Measurements from ENCODE around the gene SORCS3. TPM values are rescaled to one million over a fixed set of nuclear protein-coding genes. Genes with fewer than 3 reads are reported as not detected.

Gene SORCS3
- total RNA-seq, 2 experiments from 2014 or later: not detected

- Mint-ChIP-seq H3K36me3 (ENCODE audit: low read depth) (no peaks in the 10 kb centered on the region), H3K4me3 (no peak overlapping the region), H3K27me3 (ENCODE audit: low read depth) (peaks cover 25% of the 10 kb centered on the region), H3K4me1 (ENCODE audit: low read depth) (no peaks in the 10 kb centered on the region), H3K27ac (no peak overlapping the region), H3K9me3 (ENCODE audit: insufficient read depth) (no peaks in the 10 kb centered on the region)
- CTCF ChIA-PET: no interaction called here
- POLR2A ChIA-PET: no interaction called here
- no peak for DNase-seq
- ATAC-seq: no peak
These were observed 10.4 kb upstream of the SORCS3 start for GRCh38 chr10:104630731-104631130.

- no peak overlapping the region for H3K4me3 Mint-ChIP-seq
- CTCF ChIA-PET: no interaction called here
- POLR2A ChIA-PET: no interaction called here
- DNase-seq (no peak), ATAC-seq (no peak)
- no peaks in the 10 kb centered on the region for H3K4me1 Mint-ChIP-seq (ENCODE audit: low read depth)
- H3K9me3 Mint-ChIP-seq (ENCODE audit: insufficient read depth): no peaks in the 10 kb centered on the region
- H3K27me3 Mint-ChIP-seq (ENCODE audit: low read depth): peaks cover 23% of the 10 kb centered on the region
- H3K27ac Mint-ChIP-seq: no peak overlapping the region
- no peaks in the 10 kb centered on the region for H3K36me3 Mint-ChIP-seq (ENCODE audit: low read depth)
These were observed 9.1 kb upstream of the SORCS3 start for GRCh38 chr10:104631946-104632345.

GRCh38 chr10:104638861-104639589, 2.1 kb upstream of the SORCS3 start:
- Mint-ChIP-seq H3K36me3 (ENCODE audit: low read depth) (no peaks in the 10 kb centered on the region), H3K27ac (no peak overlapping the region), H3K9me3 (ENCODE audit: insufficient read depth) (no peaks in the 10 kb centered on the region), H3K4me3 (no peak overlapping the region), H3K4me1 (ENCODE audit: low read depth) (peaks cover 6% of the 10 kb centered on the region), H3K27me3 (ENCODE audit: low read depth) (peaks cover 62% of the 10 kb centered on the region)
- CTCF ChIA-PET: interaction anchor here (0.8 to 1.2 kb wide), 2 partner anchors 8 to 193 kb away, joined by 3 to 5 read pairs; no protein-coding TSS in a partner anchor
- ATAC-seq (no peak), DNase-seq (no peak)
- POLR2A ChIA-PET: no interaction called here

GRCh38 chr10:104639590-104640338, 1.3 kb upstream of the SORCS3 start:
- CTCF ChIA-PET: no interaction called here
- no peak for ATAC-seq
- no peak for DNase-seq

DNA sequence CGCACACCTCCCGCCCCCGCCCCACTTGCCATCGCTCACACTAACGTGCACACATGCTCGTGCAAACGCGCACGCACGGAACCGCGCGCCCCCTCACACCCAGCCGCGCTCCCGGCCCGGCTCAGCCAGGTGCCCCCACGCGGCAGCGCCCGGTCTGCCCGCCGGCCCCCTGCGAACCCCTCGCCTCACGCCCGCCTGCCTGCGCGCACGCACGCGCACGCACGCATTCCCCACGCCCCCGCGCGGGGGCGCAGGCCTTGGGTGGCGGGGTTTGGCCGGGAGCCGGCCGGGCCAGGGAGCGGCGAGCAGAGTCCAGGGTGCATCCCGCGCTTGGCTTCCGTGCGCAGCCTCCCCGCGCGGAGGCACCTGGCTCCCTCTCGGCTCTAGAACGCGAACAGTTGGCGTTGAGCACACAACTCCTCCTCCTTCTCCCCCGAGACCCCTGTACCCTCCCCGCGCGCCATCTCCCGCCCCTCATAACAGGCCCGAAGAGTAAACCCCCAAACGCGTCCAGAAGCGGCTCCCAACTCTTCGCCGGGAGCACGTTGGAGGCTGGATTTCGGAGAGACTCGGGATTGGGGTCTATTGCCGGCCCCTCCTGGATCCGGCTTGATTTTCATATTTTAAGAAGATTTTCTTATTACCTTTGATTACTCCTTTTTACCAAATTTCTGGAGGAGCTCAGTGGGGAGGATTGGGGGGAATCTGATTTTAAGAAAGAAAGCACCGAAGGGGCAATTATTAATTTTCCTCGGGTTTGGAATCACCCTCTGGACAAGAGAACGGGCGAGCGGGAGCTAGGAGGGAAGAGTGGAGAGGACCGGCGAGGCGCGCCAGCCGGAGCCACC, 527 bp upstream of the SORCS3 start:
- Mint-ChIP-seq H3K4me3 (peak overlapping the region; percentile 38), H3K27ac (no peak overlapping the region), H3K36me3 (ENCODE audit: low read depth) (no peaks in the 10 kb centered on the region), H3K9me3 (ENCODE audit: insufficient read depth) (no peaks in the 10 kb centered on the region), H3K4me1 (ENCODE audit: low read depth) (peaks cover 6% of the 10 kb centered on the region), H3K27me3 (ENCODE audit: low read depth) (peaks cover 73% of the 10 kb centered on the region)
- POLR2A ChIA-PET: no interaction called here
- no peak for DNase-seq
- CTCF ChIA-PET: no interaction called here
- ATAC-seq: no peak

More at GRCh38 chr10:104639590-104640338, 1.3 kb upstream of the SORCS3 start:
- Mint-ChIP-seq H3K9me3 (ENCODE audit: insufficient read depth) (no peaks in the 10 kb centered on the region), H3K36me3 (ENCODE audit: low read depth) (no peaks in the 10 kb centered on the region), H3K4me3 (no peak overlapping the region), H3K4me1 (ENCODE audit: low read depth) (peaks cover 6% of the 10 kb centered on the region), H3K27ac (no peak overlapping the region), H3K27me3 (ENCODE audit: low read depth) (peaks cover 67% of the 10 kb centered on the region)
- POLR2A ChIA-PET: no interaction called here

DNA sequence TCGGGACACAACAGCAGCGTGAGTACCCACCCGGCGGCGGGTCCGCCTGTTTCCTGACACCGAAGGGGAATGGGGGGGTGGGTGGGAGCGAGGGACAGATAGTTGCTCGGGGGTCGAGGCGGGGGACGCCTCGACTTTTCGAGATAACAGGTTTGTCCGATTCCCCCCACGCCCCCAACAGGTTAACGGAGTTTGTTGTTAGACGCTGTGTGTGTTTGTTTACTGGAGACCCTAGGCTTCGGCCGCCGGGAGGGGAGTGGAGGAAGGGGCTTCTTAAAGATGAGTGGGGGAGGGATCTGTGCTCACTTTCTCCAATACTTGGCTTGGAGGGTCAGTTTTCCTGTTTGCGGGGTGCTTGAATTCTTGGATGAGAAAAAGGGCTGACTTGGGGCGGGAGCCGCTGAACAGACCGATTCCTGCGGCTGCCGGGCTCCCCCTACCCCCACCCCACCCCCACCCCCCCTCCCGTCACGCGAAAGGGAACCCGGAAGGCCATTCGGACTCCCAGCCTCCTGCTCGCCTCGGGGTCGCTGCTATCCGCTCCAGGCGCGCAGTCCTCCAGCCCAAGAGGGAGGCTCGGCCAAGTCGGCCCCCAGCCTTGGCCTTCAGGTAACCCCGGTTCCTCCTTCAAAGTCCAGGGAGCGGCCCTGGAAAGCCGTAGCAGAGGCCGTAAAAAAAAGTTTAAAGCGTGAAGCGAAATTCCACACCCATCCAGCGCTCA, 1.0 kb downstream of the SORCS3 start:
- CTCF ChIA-PET: no interaction called here
- ATAC-seq: no peak

GRCh38 chr10:104642658-104643302, 1.7 kb downstream of the SORCS3 start:
- DNase-seq (peak; percentile 23), ATAC-seq (no peak)
- Mint-ChIP-seq H3K27me3 (ENCODE audit: low read depth) (peaks cover 75% of the 10 kb centered on the region), H3K9me3 (ENCODE audit: insufficient read depth) (no peaks in the 10 kb centered on the region), H3K36me3 (ENCODE audit: low read depth) (no peaks in the 10 kb centered on the region), H3K27ac (no peak overlapping the region), H3K4me1 (ENCODE audit: low read depth) (peaks cover 6% of the 10 kb centered on the region), H3K4me3 (no peak overlapping the region)
- ChIA-PET POLR2A (no interaction called here), CTCF (no interaction called here)

More for the DNA sequence above, 1.0 kb downstream of the SORCS3 start:
- H3K27ac Mint-ChIP-seq: no peak overlapping the region
- no peaks in the 10 kb centered on the region for H3K36me3 Mint-ChIP-seq (ENCODE audit: low read depth)
- DNase-seq: no peak
- no peaks in the 10 kb centered on the region for H3K9me3 Mint-ChIP-seq (ENCODE audit: insufficient read depth)
- H3K4me3 Mint-ChIP-seq: no peak overlapping the region
- H3K4me1 Mint-ChIP-seq (ENCODE audit: low read depth): peaks cover 6% of the 10 kb centered on the region
- POLR2A ChIA-PET: no interaction called here
- H3K27me3 Mint-ChIP-seq (ENCODE audit: low read depth): peaks cover 76% of the 10 kb centered on the region

GRCh38 chr10:104643303-104643663, 2.2 kb downstream of the SORCS3 start:
- peaks cover 72% of the 10 kb centered on the region for H3K27me3 Mint-ChIP-seq (ENCODE audit: low read depth)
- CTCF ChIA-PET: no interaction called here
- no peak for ATAC-seq
- no peaks in the 10 kb centered on the region for H3K36me3 Mint-ChIP-seq (ENCODE audit: low read depth)
- H3K4me1 Mint-ChIP-seq (ENCODE audit: low read depth): peaks cover 6% of the 10 kb centered on the region
- DNase-seq: no peak
- POLR2A ChIA-PET: no interaction called here
- H3K27ac Mint-ChIP-seq: no peak overlapping the region
- H3K9me3 Mint-ChIP-seq (ENCODE audit: insufficient read depth): no peaks in the 10 kb centered on the region
- no peak overlapping the region for H3K4me3 Mint-ChIP-seq

GRCh38 chr10:104646146-104646545, 5.1 kb downstream of the SORCS3 start:
- Mint-ChIP-seq H3K4me3 (no peak overlapping the region), H3K27me3 (ENCODE audit: low read depth) (peaks cover 54% of the 10 kb centered on the region), H3K9me3 (ENCODE audit: insufficient read depth) (no peaks in the 10 kb centered on the region), H3K4me1 (ENCODE audit: low read depth) (no peaks in the 10 kb centered on the region), H3K36me3 (ENCODE audit: low read depth) (no peaks in the 10 kb centered on the region), H3K27ac (no peak overlapping the region)
- DNase-seq (no peak), ATAC-seq (no peak)
- ChIA-PET CTCF (interaction anchor here (1.5 kb wide), 1 partner anchor 8 kb away, joined by 5 read pairs; no protein-coding TSS in a partner anchor), POLR2A (no interaction called here)

DNA sequence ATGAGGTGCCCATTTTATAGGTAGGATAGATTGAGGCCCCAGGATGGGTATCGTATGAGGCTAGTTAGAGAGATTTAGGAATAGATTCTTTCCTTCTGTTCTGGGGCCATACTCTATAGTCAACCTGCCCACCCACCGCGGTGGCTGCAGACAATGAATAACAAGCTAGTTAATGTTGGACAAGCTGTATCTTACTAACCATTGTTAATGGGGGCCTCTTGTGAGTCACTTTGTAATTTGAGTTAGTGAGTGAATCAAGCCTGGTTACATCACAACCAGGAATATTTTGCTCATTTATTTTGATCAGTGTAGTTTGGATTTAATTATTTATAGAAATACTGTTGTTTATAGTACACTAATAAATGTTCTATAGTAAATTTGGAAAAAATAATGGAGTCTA, 7.3 kb downstream of the SORCS3 start:
- DNase-seq (no peak), ATAC-seq (no peak)
- ChIA-PET POLR2A (no interaction called here), CTCF (no interaction called here)
- no peak overlapping the region for H3K27ac Mint-ChIP-seq
- no peaks in the 10 kb centered on the region for H3K9me3 Mint-ChIP-seq (ENCODE audit: insufficient read depth)
- H3K36me3 Mint-ChIP-seq (ENCODE audit: low read depth): no peaks in the 10 kb centered on the region
- H3K27me3 Mint-ChIP-seq (ENCODE audit: low read depth): peaks cover 47% of the 10 kb centered on the region
- no peaks in the 10 kb centered on the region for H3K4me1 Mint-ChIP-seq (ENCODE audit: low read depth)
- no peak overlapping the region for H3K4me3 Mint-ChIP-seq

DNA sequence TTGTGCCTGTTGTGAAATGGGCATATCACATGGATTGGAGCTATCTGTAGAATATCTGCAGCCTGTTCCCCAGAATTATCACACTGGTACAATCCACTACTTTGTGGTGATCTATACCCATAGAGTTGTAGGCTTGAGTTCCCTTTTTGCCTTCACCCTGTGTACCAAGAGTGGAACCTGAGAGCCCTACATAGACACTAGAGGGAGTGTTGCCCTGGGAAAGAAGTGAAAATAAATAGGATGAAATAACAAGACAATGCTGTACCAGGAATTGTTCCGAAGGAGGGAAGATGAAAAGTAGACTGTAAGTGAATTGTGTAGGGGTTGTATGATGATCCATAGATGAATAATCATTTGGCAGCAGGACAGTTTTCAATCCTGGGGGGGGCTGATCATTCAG, 9.0 kb downstream of the SORCS3 start:
- Mint-ChIP-seq H3K4me3 (no peak overlapping the region), H3K27me3 (ENCODE audit: low read depth) (peaks cover 34% of the 10 kb centered on the region), H3K27ac (no peak overlapping the region), H3K9me3 (ENCODE audit: insufficient read depth) (no peaks in the 10 kb centered on the region), H3K4me1 (ENCODE audit: low read depth) (no peaks in the 10 kb centered on the region), H3K36me3 (ENCODE audit: low read depth) (no peaks in the 10 kb centered on the region)
- POLR2A ChIA-PET: no interaction called here
- CTCF ChIA-PET: no interaction called here
- DNase-seq: no peak
- ATAC-seq: no peak

Measured in activated CD8-positive, alpha-beta T cell treated with anti-CD3 and anti-CD28 coated beads, Interleukin-2, amount 10 ng/mL, durations not matched to agents 7 days and 5 days (primary cell).